ENCODE results near the gene CNN2.
"Not testable (repeated sequence)": the region's sequence is repeated elsewhere in the genome, so short reads cannot be mapped to it uniquely, and the experiment has no call there.

CNN2 gene

GRCh38 chr19:1019980-1020867 lies 6.2 kb upstream of the CNN2 start:
- DNase-seq (ENCODE audit: low read depth): no peak
- peak overlapping the region; percentile 91 for H3K4me3 ChIP-seq (ENCODE audit: low read depth, low read length)

GRCh38 chr19:1020868-1021425 lies 5.5 kb upstream of the CNN2 start, which contains the start of gene TMEM259:
TSS of gene TMEM259 (minus strand) at chr19:1021123. CDS start at chr19:1020996, 127 bp downstream.
- peak; percentile 91 for DNase-seq (ENCODE audit: low read depth)
- peak within 1 kb of the TSS; percentile 91 for H3K4me3 ChIP-seq (ENCODE audit: low read depth, low read length)

GRCh38 chr19:1023883-1024188 lies 2.6 kb upstream of the CNN2 start:
- not testable (repeated sequence) for H3K4me3 ChIP-seq (ENCODE audit: low read depth, low read length); DNase-seq (ENCODE audit: low read depth)

GRCh38 chr19:1025080-1025479 lies 1.3 kb upstream of the CNN2 start:
- DNase-seq (ENCODE audit: low read depth); H3K4me3 ChIP-seq (ENCODE audit: low read depth, low read length): not testable (repeated sequence)

GRCh38 chr19:1026783-1027649 lies 608 bp downstream of the CNN2 start:
- peak overlapping the region; percentile 99 for H3K4me3 ChIP-seq (ENCODE audit: low read depth, low read length)
- no peak for DNase-seq (ENCODE audit: low read depth)

- peak overlapping the region; percentile 99 for H3K4me3 ChIP-seq (ENCODE audit: low read depth, low read length)
- no peak for DNase-seq (ENCODE audit: low read depth)
These were observed 1.2 kb downstream of the CNN2 start for GRCh38 chr19:1027650-1028061.

GRCh38 chr19:1028062-1028926 lies 1.9 kb downstream of the CNN2 start:
- peak overlapping the region; percentile 99 for H3K4me3 ChIP-seq (ENCODE audit: low read depth, low read length)
- peak; percentile 90 for DNase-seq (ENCODE audit: low read depth)

- DNase-seq (ENCODE audit: low read depth): no peak
- no peak overlapping the region for H3K4me3 ChIP-seq (ENCODE audit: low read depth, low read length)
These were observed 6.0 kb downstream of the CNN2 start for GRCh38 chr19:1032264-1032867.

- H3K4me3 ChIP-seq (ENCODE audit: low read depth, low read length): no peak overlapping the region
- no peak for DNase-seq (ENCODE audit: low read depth)
These were observed 9.7 kb downstream of the CNN2 start for GRCh38 chr19:1035998-1036621.

GRCh38 chr19:1037621-1038064 lies 11.2 kb downstream of the CNN2 start:
- H3K4me3 ChIP-seq (ENCODE audit: low read depth, low read length): no peak overlapping the region
- DNase-seq (ENCODE audit: low read depth): no peak

GRCh38 chr19:1038978-1039645 lies 12.7 kb downstream of the CNN2 start:
- peak overlapping the region; percentile 61 for H3K4me3 ChIP-seq (ENCODE audit: low read depth, low read length)
- no peak for DNase-seq (ENCODE audit: low read depth)

- DNase-seq (ENCODE audit: low read depth): peak; percentile 92
- peak within 1 kb of the TSS; percentile 61 for H3K4me3 ChIP-seq (ENCODE audit: low read depth, low read length)
These were observed 13.5 kb downstream of the CNN2 start, which contains the start of gene ABCA7 for GRCh38 chr19:1039646-1040475. TSS of gene ABCA7 (plus strand) at chr19:1040107. CDS start at chr19:1041362, 1,255 bp downstream.

GRCh38 chr19:1040476-1041271 lies 14.3 kb downstream of the CNN2 start:
- H3K4me3 ChIP-seq (ENCODE audit: low read depth, low read length): peak overlapping the region; percentile 61
- peak; percentile 88 for DNase-seq (ENCODE audit: low read depth)

GRCh38 chr19:1041272-1041834 lies 14.9 kb downstream of the CNN2 start:
- peak overlapping the region; percentile 61 for H3K4me3 ChIP-seq (ENCODE audit: low read depth, low read length)
- DNase-seq (ENCODE audit: low read depth): no peak

GRCh38 chr19:1041835-1042685 lies 15.7 kb downstream of the CNN2 start:
- H3K4me3 ChIP-seq (ENCODE audit: low read depth, low read length): no peak overlapping the region
- DNase-seq (ENCODE audit: low read depth): no peak
